Glomerular visceral epithelial cell (primary cell): ENCODE measurements around the gene ATP10A.
A peak's percentile ranks its signal among the peaks of the same experiment; 100 is the strongest.

Experiments
- DNase-seq: peaks from one replicate; pipeline ENCODE4 v3.0.0-alpha.2; 2016; ENCODE audit errors: extremely low spot score

The ATP10A gene

GRCh38 chr15:25797035-25797434, 66.1 kb downstream of the ATP10A start:
- no peak for DNase-seq

- DNase-seq, result no peak
These were observed 66.7 kb downstream of the ATP10A start for GRCh38 chr15:25796395-25796794.

DNA sequence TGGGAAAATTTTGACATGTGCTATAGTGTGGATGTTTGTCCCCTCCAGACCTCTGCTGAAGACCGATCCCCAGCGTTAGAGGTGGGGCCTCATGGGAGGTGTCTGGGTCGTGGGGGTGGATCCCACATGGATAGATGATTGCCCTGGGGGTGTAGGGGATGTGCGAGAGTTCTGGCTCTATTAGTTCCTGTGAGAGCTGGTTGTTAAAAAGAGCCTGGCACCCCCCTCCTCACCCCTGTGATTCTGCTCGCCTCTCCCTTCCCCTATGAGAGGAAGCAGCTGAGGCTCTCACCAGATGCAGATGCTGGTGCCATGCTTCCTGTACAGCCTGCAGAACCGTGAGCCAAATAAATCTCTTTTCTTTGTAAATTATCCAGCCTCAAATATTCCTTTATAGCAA, 67.4 kb downstream of the ATP10A start:
- no peak for DNase-seq

- DNase-seq, result no peak
These were observed 68.1 kb downstream of the ATP10A start for GRCh38 chr15:25795061-25795460.

DNA sequence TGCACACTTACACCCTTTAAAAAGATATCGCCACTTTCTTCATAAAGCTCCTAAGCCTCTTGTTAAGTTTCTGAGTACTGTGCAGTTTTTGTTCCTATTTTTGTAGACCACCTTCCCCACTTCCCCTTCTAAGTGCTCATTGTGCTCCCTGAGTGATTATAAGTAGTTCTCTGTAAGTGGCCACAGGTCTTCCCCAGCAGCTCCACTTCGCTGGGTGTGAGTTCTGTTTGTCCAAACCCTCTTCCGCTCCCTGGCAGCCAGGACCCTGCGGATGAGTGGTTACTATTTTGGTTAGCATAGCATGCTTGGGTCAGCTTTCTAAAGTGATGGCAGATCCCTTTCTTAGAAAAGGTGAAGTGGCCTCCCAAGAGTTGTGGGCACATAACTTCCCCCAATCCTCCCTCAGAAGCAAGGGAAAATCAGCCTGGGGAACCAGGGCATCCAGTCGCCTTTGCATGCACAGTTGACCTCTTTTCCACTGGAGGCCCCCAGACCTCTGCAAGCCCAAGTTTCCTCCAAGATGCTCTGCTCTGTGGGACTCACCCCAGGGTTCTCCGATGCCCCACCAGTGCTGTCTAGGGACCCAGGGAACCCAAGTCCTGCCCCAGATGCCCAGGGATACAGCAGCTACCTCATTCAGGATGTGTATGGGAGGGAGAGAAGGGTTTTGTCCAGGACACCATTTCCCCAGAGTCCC, 69.6 kb downstream of the ATP10A start:
- DNase-seq, result no peak

DNA sequence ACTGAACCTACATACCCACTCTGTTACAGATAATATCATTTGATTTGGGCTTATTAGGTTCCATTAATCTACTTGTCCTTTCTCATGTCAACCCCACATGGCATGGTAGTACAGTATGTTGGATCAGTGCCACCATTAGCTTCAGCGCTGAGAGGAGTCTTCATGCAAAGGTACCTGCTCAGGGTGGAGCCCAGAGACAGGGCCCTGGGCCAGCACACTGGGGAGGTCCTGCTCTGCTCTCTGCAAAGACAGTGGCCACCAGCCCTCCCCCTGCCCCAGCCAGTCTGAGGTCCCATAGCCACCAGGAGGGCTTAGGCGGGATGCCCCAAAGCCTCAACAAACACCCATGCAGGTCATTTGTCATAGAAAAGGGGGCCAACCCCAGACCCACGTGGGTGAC, 71.0 kb downstream of the ATP10A start:
- no peak for DNase-seq

GRCh38 chr15:25790000-25790660, 73.0 kb downstream of the ATP10A start:
- peak; percentile 49 for DNase-seq

GRCh38 chr15:25789616-25789999, 73.5 kb downstream of the ATP10A start:
- DNase-seq, result no peak

GRCh38 chr15:25789211-25789610, 73.9 kb downstream of the ATP10A start:
- DNase-seq, result no peak

DNA sequence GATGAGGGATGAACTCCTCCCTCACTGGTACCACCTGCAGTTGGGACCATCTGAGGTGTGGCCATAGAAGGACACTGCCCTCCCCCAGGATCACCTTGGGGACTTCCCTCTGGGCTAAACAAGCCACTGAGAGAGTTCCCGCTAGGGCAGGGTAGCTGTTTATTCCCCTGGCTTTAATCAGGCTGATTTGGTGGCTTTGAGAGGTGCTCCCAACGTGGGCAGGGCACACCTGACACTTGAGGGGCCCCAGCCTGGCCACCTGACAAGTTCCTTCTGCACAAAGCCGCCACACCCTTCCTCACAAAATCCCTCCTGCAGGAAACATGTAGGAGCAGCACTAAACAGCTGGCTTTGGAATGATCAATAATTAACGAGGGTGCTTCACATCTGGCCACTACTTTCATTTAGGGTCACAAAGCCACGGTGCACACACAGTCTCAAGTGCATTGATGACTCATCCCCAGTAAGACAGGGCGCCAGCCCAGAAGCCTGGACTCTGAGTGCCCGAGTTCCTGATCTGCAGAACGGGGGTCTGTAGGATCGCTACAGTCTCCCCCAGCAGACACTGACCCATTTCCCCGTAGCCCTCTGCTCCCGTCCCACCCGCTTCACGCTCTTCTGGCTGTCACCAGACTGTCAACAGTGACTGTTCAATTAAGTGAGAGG, 75.1 kb downstream of the ATP10A start:
- peak; percentile 51 for DNase-seq

- DNase-seq, result no peak
These were observed 75.7 kb downstream of the ATP10A start for GRCh38 chr15:25787381-25787780.

GRCh38 chr15:25786040-25786439, 77.1 kb downstream of the ATP10A start:
- DNase-seq, result no peak

DNA sequence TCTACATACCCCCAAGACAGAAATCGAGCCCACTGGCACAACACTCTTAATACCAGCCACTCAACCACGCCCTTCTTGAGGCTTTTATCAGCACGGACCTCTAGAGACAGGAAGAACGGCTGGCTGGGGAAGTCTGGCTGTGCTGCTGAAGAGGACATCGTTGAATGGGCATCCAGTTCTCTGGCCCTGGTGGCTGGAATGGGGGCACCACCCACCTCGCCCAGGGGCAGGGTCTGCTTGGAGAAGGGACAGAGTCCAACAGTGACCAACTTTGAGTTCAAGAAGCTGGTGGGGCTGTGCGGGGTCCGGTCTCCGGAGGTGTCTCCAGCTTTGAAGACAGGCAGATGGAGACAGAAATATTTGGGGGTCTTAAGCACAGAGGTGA, 77.5 kb downstream of the ATP10A start:
- DNase-seq, result no peak

GRCh38 chr15:25784876-25785640, 78.1 kb downstream of the ATP10A start:
- DNase-seq, result peak; percentile 97

DNA sequence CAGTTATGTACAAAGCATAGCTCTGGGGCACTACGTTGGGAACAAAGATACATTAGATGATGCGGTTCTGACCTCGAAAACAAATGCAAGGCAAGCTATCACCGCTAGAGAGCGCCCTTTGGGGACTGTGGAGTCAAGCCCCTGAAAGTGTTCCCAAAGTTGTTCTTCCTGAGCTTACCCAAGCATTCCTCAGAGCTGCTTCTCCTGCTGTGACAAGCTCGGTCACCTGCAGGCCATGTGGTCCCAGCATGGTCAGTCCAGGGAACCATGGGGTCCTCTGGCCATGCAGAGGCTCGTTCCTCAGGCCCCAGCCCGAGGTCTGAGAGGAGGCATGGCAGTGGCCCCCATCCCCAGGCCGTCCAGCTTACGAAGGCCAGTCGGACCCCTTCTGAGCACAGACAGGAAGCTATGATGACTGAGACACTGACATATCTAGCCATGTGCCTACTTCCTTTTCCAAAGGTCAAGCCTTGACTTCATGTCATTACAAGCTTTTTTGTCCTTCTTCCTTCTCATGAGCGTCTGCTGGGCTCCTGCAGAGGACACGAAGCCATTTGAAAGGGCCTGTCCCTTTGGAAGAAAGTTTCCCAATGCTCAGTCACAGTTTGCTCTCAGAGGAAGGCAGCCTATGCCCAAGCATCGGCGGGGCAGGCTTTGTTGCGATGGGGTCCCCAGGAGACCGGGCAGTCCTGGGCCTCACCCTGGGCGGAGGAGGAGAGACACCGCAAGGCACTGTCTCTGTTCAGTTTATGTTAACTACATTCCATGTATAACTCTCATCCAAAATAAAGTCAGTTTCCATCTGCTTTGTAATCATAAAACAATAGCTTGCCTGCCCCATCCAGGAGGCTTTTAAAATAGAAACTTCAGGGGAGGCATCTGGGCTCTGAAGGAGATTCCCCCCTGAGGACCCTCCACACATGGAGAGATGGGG, 79.3 kb downstream of the ATP10A start:
- peak; percentile 26 for DNase-seq

GRCh38 chr15:25783134-25783533, 80.0 kb downstream of the ATP10A start:
- no peak for DNase-seq

DNA sequence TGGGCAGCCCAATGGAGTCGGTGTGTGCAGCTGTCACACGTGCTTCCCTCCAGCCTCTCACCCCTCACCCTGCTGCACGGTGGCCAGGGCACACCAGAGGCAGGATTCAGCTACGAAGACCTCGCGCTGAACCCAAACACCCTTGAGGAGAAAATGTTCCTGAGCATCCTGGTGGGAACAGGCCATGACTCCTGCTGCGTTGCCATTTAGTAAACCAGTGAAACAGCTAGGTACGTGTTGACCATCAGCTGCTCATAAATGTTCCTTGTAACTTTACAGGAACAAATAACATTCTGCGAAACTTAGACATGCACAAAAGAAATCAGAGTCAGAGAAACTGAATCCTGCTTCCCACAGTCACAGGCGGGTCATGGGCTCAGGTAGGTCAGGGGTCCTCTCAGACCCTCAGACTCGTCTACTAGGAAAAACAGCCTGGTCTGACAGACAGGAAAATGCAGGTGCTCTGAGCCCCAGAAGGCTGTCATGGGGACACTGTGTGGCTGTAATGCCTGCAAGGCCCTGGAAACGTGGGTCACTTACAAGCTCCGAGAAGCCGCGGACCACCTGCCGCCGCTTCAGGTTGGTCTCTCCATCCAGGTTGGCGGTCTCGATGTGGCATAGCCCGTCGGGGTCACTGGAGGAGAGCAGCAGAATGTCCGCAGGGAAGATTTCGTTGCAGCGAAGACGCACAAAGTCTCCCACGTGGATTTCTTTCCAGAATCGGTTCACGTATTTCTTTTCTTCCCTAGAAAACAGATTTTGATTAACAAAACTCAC, 82.5 kb downstream of the ATP10A start:
- DNase-seq, result no peak

GRCh38 chr15:25778161-25778560, 85.0 kb downstream of the ATP10A start:
- no peak for DNase-seq

- no peak for DNase-seq
These were observed 86.1 kb downstream of the ATP10A start for GRCh38 chr15:25777037-25777436.

DNA sequence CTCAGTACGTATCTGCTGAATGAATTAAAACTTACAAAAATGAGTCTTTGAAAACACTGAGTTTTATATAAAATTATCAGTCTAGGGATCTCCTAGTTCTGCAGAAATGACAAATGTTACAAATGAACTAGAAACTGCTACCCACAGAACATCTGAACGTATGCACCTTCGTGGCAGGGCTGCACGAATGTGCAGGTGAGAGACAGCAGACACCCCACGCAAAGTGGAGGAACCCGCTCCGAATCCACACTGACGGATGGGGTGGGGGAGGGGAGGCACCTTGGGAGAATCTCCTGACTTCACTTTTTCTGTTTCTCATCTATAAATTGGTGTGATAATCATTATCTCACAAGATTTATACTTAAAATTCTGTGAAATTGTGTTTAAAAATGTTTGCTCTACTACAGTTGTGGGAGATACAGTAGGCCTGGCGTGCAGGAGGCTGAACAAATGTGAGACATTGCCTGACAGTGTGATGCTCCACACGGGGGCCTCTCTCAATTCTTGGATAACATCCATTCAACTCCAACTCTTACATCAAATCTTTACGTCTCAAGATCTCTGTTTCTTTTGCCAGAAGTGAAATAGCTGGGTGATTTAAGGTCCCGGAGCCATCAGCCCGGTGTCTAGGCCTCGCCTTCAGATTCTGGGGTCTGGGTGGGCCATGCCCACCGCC, 86.9 kb downstream of the ATP10A start:
- DNase-seq, result no peak
